Bronchial epithelial cell (primary cell): ENCODE measurements around the gene ARHGEF38. TPM values are rescaled to one million over a fixed set of nuclear protein-coding genes. Genes with fewer than 3 reads are reported as not detected.
A peak's percentile ranks its signal among the peaks of the same experiment; 100 is the strongest.

Source experiments
- DNase-seq: peaks from one replicate; pipeline ENCODE4 v3.0.0-alpha.2; 2010; ENCODE audit warnings: low read depth
- FAIRE-seq: peaks from 2 replicates; lab custom pipeline; 2011; peaks lifted over from hg19 to GRCh38; lab: Jason Lieb, UNC
- H3K27me3 ChIP-seq: 2 replicates; pipeline ENCODE4 v1.5.1; 2011; ENCODE audit warnings: low read length; ENCODE audit not compliant: control insufficient read depth, insufficient read depth
- H3K36me3 ChIP-seq: 2 replicates; pipeline ENCODE4 v1.5.1; 2011; ENCODE audit warnings: low read length; ENCODE audit not compliant: control insufficient read depth, insufficient read depth
- H3K4me3 ChIP-seq: 2 replicates; pipeline ENCODE4 v1.5.1; 2011; ENCODE audit warnings: mild to moderate bottlenecking, low read depth, low read length, control low read depth
- total RNA-seq: library from RNA; depleted of rRNA; stranded (reverse); fragments of >200 nt; gene quantifications from 2 replicates; pipeline ENCODE4 v1.2.1, GENCODE V29; 2014
- TF ChIP-seq, protein P1 (sequence below): IDR thresholded peaks from 2 replicates; pipeline ENCODE4 v1.5.1; 2011; ENCODE audit warnings: mild to moderate bottlenecking, moderate library complexity, low read length, control low read depth, inconsistent platforms; ENCODE audit not compliant: insufficient read depth, severe bottlenecking

ARHGEF38 gene
- total RNA-seq, 1 donor from 2014 or later, result not detected

DNA sequence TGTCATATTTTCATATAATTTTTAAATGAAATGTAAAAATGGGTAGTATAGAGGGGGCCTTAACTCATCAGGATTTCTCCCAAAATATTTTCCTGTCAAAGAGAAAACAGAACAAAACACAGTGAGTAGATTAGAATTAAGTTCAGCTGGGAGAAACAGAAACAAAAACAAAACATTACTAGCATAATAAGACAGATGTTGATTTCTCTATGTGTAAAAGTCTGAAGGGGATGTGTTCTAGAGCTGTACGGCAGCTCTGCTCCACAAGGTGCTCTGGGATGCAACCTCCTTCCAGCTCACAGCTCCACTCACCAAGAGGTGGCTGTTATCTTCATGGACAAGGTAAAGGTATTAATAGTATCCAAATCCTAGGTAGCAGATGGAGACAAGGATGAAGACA is 72.8 kb downstream of the ARHGEF38 start:
- H3K4me3 ChIP-seq, result no peak overlapping the region
- no peaks in the 10 kb centered on the region for H3K27me3 ChIP-seq
- no peaks in the 10 kb centered on the region for H3K36me3 ChIP-seq
- TF ChIP-seq, protein P1, sequence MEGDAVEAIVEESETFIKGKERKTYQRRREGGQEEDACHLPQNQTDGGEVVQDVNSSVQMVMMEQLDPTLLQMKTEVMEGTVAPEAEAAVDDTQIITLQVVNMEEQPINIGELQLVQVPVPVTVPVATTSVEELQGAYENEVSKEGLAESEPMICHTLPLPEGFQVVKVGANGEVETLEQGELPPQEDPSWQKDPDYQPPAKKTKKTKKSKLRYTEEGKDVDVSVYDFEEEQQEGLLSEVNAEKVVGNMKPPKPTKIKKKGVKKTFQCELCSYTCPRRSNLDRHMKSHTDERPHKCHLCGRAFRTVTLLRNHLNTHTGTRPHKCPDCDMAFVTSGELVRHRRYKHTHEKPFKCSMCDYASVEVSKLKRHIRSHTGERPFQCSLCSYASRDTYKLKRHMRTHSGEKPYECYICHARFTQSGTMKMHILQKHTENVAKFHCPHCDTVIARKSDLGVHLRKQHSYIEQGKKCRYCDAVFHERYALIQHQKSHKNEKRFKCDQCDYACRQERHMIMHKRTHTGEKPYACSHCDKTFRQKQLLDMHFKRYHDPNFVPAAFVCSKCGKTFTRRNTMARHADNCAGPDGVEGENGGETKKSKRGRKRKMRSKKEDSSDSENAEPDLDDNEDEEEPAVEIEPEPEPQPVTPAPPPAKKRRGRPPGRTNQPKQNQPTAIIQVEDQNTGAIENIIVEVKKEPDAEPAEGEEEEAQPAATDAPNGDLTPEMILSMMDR, result no peak
- FAIRE-seq (no peak), DNase-seq (no peak)

DNA sequence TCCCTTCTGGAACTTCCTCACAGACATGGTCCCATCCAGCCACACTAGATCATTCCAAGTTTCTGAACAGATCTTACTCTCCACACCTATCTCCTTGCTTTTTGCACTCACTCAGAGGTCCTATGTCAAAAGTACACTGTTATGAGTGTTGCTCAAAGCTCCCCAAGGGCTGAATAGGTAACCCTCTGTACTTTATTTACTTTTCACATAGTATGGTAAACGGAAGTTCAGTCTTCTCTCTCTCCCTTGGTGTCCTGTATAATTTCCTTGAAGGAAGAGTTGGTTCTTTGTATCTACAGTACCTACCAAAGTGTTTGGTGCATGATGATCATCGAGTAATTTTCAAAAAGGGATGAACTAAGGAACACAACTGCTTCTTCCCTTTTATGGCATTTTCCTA is 74.4 kb downstream of the ARHGEF38 start:
- Histone ChIP-seq H3K27me3 (no peaks in the 10 kb centered on the region), H3K4me3 (no peak overlapping the region), H3K36me3 (no peaks in the 10 kb centered on the region)
- TF ChIP-seq, protein P1, result no peak
- DNase-seq, result no peak
- no peak for FAIRE-seq

DNA sequence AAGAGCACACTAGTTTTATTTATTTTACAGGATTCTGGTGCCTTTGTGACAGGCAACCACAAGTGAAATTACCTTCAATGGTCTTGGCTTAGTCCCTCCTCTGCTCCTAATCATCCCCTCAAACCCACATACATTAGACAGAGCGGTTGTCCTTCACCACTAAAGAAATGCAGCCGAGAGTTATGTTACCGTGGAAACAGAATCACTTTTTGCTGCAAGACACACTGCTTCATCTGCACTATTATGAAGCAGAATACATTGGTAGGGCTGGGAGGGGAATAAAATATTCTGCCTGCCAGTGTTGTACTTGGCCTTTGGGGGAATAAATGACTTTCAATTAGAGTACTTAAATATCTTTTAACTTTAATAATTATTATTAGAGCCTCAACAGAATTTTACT is 75.2 kb downstream of the ARHGEF38 start:
- TF ChIP-seq, protein P1, result no peak
- DNase-seq, result no peak
- H3K36me3 ChIP-seq, result no peaks in the 10 kb centered on the region
- no peak overlapping the region for H3K4me3 ChIP-seq
- no peaks in the 10 kb centered on the region for H3K27me3 ChIP-seq
- FAIRE-seq, result no peak

DNA sequence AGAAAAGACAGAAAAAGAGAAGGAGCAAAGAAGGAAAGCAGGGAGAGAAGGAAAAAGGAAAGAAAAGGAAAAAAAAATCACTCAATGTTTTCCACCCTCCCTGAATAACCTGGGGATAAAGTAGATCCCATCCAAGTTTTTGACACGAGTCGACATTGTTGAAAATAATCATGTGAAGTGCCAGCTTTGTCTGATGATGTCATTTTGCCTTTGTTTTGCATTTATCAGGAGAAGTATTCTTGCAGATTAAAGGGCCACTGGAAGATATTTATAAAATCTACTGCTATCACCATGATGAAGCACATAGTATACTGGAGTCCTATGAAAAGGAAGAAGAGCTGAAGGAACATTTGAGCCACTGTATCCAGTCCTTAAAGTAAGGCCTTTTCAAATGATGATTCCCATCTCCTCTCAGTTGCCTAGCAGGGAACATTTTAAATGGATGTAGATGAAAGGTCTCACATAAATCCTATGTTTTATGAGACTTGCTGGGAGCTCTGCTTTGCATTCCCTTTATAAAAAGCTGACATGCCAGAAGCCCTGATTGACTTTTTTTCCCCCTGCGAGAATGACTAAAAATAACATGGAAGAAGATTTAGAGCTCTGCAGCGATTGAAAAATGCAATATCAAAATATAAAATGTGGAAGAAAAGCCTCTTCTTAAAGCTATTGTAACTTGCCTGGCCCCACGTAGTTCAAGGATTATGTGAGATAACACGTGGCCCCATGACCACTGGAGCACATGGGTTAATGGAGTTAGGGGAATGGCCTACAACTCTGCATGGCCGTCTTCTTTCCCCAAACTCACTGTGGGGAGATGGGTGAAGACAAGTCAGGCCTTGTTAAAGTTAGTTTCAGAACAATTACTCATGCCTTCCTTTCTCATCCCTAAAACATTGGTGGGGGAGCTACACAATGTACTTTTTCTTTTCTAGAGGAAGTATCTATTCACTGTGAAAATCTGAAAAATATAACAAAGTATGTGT is 78.5 kb downstream of the ARHGEF38 start:
- Histone ChIP-seq H3K36me3 (no peaks in the 10 kb centered on the region), H3K4me3 (no peak overlapping the region), H3K27me3 (no peaks in the 10 kb centered on the region)
- TF ChIP-seq, protein P1, result no peak
- DNase-seq (peak; percentile 77), FAIRE-seq (no peak)

DNA sequence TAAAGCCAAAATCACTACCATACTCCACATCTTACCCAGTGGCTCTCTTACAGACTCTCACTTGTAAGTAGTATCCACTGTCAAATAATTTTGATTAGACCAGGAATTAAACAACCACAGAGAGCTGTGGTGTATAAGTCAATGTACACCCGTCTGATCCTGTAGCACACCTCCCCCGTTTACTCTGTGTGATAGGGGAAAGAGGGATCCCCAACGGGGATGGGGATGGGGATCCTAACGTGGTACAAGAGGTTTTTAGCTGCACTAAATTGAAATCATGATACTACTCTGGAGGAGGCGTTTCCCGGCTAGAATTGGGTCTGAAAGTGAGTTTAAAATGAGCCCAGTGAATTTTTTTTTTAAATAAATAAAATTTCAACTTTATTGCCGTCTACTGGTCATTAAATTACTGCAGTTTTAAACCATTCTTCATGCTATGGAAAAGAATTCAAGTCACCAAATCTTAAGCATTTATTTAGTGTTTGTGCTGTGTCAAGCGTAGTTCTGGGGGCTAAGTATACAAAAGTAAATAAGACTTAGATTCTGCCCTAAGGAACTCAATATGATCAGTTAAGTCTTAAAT is 79.5 kb downstream of the ARHGEF38 start:
- DNase-seq (no peak), FAIRE-seq (no peak)
- Histone ChIP-seq H3K27me3 (no peaks in the 10 kb centered on the region), H3K36me3 (no peaks in the 10 kb centered on the region), H3K4me3 (no peak overlapping the region)
- TF ChIP-seq, protein P1, result no peak
